Measurements from ENCODE around the gene SHLD2.

DNA sequence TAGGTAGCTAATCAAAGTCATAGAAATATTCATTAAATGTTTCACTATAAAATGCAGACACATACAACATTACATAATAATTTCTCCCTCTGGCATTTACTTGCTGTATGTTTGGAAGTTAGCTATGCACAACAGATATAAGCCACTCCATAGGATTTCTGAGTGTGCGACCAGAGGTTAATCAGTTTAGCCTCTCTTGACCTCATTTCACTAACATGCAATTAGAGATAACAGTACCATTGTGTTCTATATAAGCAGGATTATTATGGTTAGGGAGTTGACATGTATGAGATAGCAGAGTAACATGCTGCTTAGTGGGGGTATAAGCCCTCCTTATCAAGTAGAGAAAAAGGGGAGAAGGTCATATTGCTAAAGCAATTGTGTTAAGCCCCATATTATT is 26.7 kb upstream of the SHLD2 start:
- TF ChIP-seq, protein P1, sequence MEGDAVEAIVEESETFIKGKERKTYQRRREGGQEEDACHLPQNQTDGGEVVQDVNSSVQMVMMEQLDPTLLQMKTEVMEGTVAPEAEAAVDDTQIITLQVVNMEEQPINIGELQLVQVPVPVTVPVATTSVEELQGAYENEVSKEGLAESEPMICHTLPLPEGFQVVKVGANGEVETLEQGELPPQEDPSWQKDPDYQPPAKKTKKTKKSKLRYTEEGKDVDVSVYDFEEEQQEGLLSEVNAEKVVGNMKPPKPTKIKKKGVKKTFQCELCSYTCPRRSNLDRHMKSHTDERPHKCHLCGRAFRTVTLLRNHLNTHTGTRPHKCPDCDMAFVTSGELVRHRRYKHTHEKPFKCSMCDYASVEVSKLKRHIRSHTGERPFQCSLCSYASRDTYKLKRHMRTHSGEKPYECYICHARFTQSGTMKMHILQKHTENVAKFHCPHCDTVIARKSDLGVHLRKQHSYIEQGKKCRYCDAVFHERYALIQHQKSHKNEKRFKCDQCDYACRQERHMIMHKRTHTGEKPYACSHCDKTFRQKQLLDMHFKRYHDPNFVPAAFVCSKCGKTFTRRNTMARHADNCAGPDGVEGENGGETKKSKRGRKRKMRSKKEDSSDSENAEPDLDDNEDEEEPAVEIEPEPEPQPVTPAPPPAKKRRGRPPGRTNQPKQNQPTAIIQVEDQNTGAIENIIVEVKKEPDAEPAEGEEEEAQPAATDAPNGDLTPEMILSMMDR (conservative IDR thresholded peaks at IDR 0.05), result no peak
- TF ChIP-seq EZH2 (IDR thresholded peaks at IDR 0.05; ENCODE audit: low read depth), result no peak
